Ishikawa (cell line): ENCODE data around the gene ABCF2.

Experiments
- CEBPB ChIP-seq: IDR thresholded peaks from 2 replicates; pipeline ENCODE4 v1.6.1; 2012
- CREB1 ChIP-seq: IDR thresholded peaks from 2 replicates; pipeline ENCODE4 v1.6.1; 2012; ENCODE audit warnings: low read depth
- EP300 ChIP-seq: IDR thresholded peaks from 2 replicates; pipeline ENCODE4 v1.6.1; 2012; ENCODE audit warnings: borderline replicate concordance
- NFIC ChIP-seq: IDR thresholded peaks from 2 replicates; pipeline ENCODE4 v1.6.1; 2012
- RAD21 ChIP-seq: IDR thresholded peaks from 2 replicates; pipeline ENCODE4 v1.6.1; 2012; ENCODE audit warnings: low read depth
- TAF1 ChIP-seq: IDR thresholded peaks from 2 replicates; pipeline ENCODE4 v1.6.1; 2012; ENCODE audit warnings: low read depth, mild to moderate bottlenecking
- TEAD4 ChIP-seq: IDR thresholded peaks from 2 replicates; pipeline ENCODE4 v1.6.1; 2012
- ZBTB7A ChIP-seq: IDR thresholded peaks from 2 replicates; pipeline ENCODE4 v1.6.1; 2012; ENCODE audit warnings: low read depth
- TF ChIP-seq, protein P1 (sequence below): IDR thresholded peaks from 2 replicates; pipeline ENCODE4 v1.6.1; 2012; ENCODE audit warnings: low read depth, mild to moderate bottlenecking

DNA sequence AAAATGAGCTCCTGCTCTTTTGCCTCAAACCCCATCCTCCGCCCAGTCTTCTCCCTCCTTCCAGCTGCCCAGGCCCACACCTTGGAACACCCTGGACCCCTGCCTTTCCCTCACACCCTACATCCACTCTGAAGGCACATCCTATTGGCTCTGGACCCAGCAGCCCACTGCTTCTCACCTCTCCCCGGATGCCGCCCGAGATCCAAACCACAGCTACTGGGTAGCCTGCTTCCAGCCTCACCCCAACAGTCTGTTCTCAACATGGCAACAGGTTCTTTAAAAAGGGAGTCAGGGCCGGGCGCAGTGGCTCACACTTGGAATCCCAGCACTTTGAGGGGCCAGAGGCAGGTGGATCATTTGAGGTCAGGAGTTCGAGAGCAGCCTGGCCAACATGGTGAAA lies 31.0 kb upstream of the ABCF2 start:
- TF ChIP-seq, protein P1, sequence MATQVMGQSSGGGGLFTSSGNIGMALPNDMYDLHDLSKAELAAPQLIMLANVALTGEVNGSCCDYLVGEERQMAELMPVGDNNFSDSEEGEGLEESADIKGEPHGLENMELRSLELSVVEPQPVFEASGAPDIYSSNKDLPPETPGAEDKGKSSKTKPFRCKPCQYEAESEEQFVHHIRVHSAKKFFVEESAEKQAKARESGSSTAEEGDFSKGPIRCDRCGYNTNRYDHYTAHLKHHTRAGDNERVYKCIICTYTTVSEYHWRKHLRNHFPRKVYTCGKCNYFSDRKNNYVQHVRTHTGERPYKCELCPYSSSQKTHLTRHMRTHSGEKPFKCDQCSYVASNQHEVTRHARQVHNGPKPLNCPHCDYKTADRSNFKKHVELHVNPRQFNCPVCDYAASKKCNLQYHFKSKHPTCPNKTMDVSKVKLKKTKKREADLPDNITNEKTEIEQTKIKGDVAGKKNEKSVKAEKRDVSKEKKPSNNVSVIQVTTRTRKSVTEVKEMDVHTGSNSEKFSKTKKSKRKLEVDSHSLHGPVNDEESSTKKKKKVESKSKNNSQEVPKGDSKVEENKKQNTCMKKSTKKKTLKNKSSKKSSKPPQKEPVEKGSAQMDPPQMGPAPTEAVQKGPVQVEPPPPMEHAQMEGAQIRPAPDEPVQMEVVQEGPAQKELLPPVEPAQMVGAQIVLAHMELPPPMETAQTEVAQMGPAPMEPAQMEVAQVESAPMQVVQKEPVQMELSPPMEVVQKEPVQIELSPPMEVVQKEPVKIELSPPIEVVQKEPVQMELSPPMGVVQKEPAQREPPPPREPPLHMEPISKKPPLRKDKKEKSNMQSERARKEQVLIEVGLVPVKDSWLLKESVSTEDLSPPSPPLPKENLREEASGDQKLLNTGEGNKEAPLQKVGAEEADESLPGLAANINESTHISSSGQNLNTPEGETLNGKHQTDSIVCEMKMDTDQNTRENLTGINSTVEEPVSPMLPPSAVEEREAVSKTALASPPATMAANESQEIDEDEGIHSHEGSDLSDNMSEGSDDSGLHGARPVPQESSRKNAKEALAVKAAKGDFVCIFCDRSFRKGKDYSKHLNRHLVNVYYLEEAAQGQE, result no peak
- no peak for TF ChIP-seq TAF1
- TF ChIP-seq ZBTB7A, result no peak
- TF ChIP-seq EP300, result no peak
- TF ChIP-seq NFIC, result no peak
- no peak for TF ChIP-seq CREB1
- TF ChIP-seq TEAD4, result no peak
- no peak for TF ChIP-seq RAD21
- no peak for TF ChIP-seq CEBPB
